HG03039 (cell line): Measurements from ENCODE around the gene TCERG1L.

Experiments
- ATAC-seq: cut with Tn5 transposase; IDR thresholded peaks from one replicate; pipeline ENCODE4 v1.9.1; 2021; ENCODE audit warnings: mild to moderate bottlenecking, moderate library complexity; ENCODE audit not compliant: unreplicated experiment

TCERG1L gene

GRCh38 chr10:131231323-131231964, 80.1 kb downstream of the TCERG1L start:
- ATAC-seq = no peak

GRCh38 chr10:131230641-131231322, 80.7 kb downstream of the TCERG1L start:
- no peak for ATAC-seq

GRCh38 chr10:131230166-131230565, 81.4 kb downstream of the TCERG1L start:
- no peak for ATAC-seq

- ATAC-seq = no peak
These were observed 84.3 kb downstream of the TCERG1L start for GRCh38 chr10:131227163-131227740.

DNA sequence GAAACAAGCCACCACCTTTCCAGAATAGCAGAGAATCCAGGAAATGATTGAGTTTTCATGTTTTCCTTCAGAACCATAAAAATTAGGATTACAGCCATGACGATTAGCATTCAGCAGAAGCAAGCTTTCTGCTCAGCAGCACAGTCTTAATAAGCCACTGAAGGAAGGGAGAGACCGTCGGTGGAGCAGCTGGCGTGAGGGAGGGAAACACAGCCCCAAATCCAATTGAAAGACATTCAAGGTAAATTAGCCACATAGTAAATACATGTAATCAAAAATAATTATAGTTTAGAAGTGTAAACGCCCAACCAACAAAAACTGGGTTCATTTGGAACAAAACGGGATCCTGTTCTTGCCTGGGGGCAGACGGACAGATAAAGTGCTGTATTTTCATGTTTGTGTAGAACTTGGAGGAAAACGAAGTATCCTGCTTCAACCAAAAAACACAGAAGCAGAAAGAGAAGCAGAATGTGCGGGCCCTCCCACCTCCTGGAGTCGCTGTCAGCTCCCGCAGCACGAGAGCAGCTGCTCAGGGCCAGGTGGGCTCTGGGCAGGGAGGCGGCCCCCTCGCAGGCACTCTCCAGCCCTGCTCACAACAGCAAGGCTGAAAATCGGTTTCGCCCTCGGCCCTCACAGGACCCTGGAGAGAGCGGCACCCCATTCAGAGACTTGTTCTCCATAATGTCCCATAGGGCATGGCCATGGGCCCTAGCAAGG, 84.9 kb downstream of the TCERG1L start:
- no peak for ATAC-seq

GRCh38 chr10:131224106-131224505, 87.4 kb downstream of the TCERG1L start:
- no peak for ATAC-seq

- no peak for ATAC-seq
These were observed 88.1 kb downstream of the TCERG1L start for GRCh38 chr10:131223422-131223821.

DNA sequence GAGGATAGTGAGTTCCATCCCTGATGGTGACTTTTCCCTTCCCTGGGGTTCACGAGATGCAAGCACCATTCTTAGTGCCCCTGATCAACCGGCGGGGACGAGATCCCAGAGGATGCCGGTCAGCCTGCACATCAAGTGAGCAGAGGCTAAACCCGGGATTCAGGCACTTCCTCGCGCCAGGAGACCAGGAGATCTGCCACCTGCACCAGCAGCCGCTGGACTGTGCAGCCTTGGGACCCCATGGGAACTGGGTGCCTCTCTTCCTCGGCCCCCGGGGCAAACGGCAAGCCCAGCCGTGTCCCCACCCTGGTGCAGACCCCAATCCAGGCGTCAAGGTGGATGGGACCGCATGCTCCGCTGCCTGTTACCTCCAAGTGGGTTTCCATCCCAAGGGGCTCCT, 88.5 kb downstream of the TCERG1L start:
- no peak for ATAC-seq

DNA sequence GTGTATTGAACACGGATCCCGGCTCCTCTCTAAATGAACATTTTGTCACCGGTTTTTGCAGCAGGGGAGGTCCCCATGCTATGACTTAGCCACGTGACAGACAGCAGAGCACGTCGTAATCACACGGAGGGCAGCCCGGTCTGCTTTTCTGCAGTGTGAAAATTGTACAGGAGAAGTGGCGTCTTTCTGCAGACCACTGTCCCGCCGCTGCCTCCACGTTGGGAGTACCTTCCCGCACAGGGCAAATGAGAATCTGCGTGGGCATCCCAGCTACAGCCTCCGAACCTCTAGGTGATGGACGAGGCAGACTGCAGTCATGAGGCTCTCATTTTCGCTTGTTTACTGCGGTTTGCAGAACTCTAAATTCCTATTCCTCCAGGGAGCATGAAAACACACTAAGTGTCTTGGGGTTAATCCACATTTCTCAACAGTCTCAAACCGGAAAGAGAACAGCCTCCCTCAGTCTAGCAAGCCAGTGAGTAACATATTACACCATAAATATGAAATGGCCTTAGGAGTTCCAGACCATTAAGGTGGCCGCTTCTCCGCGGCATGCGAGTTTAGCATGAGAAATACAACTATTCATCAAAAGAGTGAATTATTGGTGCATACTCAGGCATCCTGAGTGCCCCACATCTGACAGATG, 89.8 kb downstream of the TCERG1L start:
- ATAC-seq = no peak

- ATAC-seq = no peak
These were observed 90.8 kb downstream of the TCERG1L start for GRCh38 chr10:131220601-131221171.

DNA sequence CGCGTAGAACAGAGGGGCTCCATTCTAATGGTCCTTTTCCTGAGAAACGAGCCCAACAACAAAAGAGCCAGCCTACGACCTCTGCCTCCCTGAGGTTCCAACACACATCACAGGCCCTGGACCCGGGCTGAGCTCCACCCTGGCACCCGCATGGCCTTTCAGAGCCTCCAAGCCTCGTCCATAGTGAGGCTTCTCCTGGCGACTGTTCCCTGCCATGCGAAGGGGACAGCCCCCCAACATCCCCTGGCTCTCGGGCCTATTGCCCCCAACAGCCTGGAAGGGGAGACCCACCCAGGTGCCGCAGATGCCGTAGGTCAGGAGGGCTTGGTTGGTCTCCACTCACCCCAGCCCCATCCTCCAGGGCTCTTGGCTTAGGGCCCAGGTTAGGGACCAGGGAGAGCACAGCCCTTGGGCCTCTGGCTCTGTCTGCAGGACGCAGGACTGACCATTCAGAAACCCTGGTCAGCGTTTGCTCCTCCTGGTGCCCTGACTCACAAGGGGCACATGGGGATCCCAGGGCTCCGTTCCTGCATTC, 91.5 kb downstream of the TCERG1L start:
- no peak for ATAC-seq

- ATAC-seq = no peak
These were observed 92.0 kb downstream of the TCERG1L start for GRCh38 chr10:131219584-131219886.

DNA sequence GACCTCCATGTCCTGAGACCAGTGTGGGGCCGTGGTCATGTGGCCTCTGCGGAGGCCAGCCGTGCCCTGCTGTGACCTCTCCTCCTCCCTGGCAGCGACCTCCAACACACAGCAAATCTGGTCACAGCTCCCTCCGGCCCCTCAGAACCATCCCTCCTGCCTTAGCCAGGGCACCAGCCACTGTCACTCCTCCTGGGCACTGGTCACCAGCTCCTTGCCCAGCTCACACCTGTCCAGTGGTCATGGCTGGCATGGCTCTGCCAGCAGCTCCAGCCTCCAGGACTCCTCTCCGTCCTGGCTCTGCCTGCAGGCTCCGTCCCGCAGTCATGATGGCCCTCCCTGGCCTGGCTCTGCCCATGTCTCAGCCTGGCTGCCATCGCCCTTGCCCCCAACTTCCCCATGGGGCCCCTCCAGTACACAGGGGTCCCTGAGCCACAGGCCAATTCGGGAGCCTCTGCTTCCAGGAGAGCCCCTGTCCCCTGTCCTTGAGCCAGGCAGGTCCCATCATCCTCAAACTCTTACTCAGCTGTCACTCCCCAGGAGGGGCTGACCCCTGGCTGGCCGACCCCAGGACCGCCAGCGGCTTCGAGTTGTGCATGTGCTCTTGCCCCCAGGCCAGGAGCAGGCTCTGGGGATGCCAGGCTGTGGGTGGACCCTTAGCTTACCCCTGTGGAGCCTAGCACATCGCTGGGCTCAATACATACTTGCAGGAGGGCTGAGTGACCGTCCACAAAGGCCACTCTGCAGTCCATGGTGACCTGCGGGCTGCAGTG, 92.5 kb downstream of the TCERG1L start:
- no peak for ATAC-seq

DNA sequence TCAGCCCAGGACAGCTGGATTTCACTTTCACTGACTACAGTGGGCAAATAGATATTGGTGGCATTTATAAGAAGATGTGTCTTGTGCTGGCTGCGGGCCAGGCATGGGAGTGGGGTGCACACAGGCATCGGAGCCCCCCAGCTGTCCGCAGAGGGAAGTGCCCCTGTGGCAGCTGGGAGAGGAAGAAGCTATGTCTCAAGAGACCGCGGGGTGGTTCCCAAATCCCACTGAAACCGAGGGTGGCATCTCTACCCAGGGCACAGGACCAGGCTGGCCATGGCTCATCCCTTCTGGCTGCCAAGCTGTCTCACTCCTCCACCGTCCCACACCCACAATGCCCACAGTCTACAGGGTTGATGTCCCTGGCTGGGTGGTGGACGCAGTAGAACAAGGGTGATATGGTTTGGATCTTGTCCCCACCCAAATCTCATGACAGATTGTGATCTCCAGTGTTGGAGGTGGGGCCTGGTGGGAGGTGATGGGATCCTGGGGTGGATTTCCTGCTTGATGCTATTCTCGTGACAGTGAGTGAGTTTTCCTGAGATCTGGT, 94.8 kb downstream of the TCERG1L start:
- ATAC-seq = no peak

DNA sequence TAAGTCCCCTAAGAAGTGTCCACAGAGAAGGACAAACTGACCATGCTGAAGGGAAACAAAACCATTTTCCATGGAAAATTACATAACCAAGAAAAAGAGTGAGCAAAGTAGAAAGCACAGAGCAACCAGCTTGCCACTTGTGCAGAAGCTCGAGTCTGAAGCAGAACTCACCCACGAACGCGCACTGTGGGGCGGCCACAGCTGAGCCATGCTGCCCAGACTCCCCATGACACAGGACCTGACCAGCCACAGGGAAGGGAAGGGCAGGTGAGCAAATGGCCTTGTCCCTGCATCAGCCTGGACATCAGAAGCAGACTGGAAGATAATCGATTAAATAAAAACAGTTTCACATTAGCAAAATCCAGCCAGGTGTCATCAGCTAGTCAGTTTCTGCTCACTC, 95.7 kb downstream of the TCERG1L start:
- no peak for ATAC-seq

DNA sequence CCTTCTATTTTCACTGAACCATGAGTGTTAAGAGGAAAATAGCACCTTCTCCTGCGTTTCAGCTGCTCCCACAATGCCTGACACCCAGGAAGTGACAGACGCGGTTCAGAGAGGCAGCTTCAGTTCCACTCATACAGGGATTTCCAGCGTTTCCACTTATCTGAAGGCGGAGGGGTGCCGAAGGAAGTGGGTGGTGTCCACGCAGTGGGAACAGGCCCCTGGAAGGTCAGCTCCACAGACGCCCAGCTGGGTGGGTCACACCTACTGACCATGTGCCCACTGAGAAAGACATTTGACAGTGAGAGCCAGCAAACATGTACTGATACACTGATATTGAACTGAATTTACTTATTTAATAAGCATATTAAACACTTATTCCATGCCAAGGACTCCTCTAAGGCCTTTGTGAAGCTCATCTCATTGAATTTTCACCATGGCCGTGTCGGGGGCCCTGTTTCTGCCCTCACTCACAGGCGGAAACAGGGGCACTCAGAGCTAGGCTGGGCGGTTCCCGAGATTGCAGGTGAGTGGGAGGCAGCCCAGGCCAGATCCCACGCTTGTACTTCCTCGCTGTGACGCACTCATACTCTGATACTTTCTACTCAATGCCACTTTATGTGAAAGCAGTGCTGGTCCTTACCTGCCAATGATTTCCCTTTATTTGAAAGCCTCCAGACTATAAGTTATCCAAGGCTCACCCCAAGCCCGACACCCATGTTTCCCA, 96.8 kb downstream of the TCERG1L start:
- ATAC-seq = no peak

- no peak for ATAC-seq
These were observed 97.6 kb downstream of the TCERG1L start for GRCh38 chr10:131213741-131214505.

DNA sequence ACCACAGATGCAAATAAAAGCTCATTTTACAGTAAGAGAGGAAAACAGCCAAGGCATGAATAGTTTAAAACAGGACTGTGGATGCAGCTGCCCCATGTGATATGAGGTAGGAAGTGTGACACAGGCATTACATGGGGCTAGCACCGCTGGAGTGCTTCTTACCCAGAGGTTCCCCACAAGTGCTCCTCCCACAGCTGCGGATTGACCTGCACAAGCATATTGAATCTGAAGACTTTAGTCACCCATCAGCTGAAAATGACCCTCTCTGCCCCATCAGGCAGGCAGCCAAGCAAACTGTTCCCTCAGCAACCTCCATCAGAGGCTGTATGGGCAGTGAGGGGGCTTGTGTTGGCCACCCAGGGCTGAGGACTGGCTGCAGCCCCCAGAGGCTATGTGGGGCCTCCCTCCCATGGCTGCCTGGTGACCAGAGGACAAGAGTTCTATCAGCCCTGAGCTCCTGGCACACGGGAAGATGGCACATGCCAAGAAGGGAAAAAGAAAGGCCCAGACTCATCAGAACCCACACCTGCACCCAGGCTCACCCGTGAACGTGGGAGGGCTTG, 98.7 kb downstream of the TCERG1L start:
- no peak for ATAC-seq
